GM12874 (cell line): ENCODE data around the gene DHODH.

Experiments
- TF ChIP-seq, protein P1 (sequence below): IDR thresholded peaks from 2 replicates; pipeline ENCODE4 v1.5.1; 2011; ENCODE audit warnings: low read depth, mild to moderate bottlenecking, control low read depth, low read length, moderate library complexity; ENCODE audit not compliant: insufficient read depth

Gene DHODH

DNA sequence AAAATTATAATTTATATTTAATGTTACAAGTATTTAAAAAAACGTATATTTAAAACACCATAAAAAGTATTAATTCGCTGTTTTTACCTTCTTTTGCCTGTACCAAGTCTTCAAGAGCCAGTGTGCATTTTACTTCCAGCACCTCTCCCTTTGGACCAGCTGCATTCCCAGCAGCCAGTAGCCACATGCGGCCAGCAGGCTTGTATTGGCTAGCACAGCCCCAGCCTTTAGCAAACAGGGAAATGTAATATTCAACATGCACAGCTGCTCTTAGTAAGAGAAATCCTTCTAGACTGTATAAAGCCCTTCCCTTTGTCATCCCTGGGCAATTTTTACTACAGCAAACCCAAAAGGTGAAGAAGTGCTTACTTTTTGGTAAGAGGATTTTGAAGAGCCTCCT is 6.6 kb downstream of the DHODH start:
- TF ChIP-seq, protein P1, sequence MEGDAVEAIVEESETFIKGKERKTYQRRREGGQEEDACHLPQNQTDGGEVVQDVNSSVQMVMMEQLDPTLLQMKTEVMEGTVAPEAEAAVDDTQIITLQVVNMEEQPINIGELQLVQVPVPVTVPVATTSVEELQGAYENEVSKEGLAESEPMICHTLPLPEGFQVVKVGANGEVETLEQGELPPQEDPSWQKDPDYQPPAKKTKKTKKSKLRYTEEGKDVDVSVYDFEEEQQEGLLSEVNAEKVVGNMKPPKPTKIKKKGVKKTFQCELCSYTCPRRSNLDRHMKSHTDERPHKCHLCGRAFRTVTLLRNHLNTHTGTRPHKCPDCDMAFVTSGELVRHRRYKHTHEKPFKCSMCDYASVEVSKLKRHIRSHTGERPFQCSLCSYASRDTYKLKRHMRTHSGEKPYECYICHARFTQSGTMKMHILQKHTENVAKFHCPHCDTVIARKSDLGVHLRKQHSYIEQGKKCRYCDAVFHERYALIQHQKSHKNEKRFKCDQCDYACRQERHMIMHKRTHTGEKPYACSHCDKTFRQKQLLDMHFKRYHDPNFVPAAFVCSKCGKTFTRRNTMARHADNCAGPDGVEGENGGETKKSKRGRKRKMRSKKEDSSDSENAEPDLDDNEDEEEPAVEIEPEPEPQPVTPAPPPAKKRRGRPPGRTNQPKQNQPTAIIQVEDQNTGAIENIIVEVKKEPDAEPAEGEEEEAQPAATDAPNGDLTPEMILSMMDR: no peak

DNA sequence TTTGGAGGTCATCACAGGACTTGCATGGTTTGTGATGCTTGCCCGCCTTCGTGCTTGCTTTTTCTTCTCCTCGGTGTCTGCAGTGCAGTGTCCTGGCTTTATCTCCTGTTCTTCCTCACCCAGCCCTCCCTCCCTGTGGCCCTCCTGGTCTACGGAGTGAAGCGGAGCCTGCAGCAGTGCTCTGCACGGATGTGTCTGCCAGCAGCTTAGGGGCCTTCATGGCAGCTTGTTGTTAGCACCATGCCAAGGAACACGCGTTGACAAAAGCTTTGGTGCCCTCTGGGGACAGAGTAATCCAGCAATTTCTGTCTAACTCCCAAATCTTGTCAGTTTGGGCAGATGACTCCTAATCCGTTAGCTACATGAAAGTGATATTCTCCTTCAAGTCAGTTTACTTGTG is 9.9 kb downstream of the DHODH start:
- TF ChIP-seq, protein P1: no peak

DNA sequence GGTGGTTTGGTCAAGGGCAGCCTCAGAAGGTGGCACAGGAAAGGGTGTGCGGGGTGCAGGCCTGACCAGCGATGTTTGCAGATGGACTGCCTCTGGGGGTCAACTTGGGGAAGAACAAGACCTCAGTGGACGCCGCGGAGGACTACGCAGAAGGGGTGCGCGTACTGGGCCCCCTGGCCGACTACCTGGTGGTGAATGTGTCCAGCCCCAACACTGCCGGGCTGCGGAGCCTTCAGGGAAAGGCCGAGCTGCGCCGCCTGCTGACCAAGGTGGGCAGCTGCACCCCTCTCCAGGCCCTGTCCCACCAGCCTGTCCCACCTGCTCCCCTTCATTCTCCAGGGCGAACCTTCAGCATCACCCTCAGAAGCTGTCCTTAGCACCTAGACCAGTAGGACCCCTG is 12.5 kb downstream of the DHODH start:
- TF ChIP-seq, protein P1: no peak

DNA sequence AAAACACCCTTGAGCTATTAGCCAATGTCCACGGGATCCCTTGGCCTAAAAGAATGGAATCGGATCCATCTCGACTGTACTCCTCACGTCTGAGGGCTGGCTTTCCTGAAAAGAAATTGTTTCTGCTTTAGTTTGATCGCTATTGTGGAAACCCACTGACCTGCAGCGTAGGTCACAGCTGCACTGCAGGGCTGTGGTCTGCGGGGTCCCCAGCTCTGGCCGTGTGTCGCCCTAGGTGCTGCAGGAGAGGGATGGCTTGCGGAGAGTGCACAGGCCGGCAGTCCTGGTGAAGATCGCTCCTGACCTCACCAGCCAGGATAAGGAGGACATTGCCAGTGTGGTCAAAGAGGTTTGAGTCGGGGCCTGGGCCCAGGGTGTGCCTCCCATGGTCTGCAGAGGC is 13.6 kb downstream of the DHODH start:
- TF ChIP-seq, protein P1: no peak

DNA sequence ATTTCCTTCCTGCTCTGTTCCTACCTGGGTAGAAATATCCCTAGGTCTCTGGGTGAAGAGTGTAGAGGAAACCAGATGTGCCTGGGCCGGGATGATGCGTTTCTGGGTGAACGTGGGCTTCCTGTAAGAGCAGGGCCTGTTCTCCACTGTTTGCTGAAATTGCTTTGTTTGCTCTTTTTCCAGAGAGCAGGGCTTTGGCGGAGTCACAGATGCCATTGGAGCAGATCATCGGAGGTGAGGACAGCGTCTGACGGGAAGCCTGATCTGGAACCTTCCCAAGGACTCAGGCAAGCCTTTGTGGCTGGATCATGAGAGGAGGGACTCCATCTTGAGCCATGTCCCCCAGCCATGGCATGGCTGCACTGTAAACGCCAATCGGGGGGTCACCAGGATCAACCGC is 15.4 kb downstream of the DHODH start:
- TF ChIP-seq, protein P1: no peak

DNA sequence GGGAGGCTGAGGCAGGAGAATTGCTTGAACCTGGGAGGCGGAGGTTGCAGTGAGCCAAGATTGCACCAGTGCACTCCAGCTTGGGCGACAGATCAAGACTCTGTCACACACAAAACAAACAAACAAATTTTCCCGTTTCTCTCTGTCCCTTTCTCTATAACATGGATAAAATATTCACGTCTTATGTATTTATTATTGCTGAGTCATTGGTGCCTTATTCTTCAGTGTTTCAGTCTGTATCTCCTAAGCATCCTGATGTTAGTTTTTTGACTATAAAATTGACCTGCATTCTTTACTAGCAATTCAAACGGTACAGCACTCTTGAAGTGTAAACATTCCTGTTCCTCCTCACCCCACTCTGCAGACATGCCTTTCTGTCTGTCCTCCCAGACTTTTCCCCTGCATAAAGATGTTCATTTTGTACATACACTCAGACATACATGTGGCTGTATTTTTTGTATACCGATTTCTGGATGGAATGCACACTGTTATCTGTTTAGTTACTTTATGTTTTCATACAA is 16.4 kb downstream of the DHODH start:
- TF ChIP-seq, protein P1: no peak

DNA sequence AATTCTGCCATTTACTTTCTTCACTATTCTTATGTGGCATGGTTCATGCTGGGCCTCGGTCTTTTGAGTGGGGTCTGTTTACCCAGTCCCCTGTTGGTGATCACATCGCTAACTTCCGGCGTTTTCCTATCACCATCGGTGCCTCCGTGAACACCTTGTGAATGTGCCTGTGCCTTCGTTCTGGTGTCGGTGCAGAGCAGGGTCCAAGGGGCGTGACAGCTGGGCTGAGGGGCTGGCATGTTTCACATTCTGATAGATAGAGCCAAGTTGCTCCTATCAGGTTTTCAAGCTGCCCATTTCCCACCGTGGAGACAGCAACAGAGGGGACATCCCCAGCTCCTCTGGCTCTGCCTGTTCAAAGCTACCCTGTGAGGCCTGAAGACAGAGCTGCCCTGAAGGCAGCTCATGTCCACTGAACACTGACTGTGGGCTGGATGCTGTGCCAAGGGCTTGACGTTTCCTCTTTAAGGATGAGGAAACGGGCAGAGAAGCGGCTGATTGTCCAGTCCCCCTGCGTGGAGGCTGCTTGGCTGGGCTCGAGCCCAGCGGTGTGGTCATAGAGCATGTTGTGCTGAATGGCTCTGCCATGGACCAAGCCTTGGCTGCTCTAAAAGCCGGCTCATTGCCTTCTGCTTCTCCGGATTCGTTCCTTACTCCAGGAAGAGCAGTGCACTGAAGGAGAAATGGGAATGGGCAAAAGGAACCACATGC is 17.0 kb downstream of the DHODH start:
- TF ChIP-seq, protein P1: no peak
